Loucy (cell line): Measurements from ENCODE around the gene MACROD1.

Experiments
- H2AFZ ChIP-seq: fragments of 200-600 bp; sonication (generic); 2 replicates; pipeline ENCODE4 v1.6.0; 2016; ENCODE audit warnings: antibody characterized with exemption, mild to moderate bottlenecking, low read length, moderate library complexity
- H3F3A ChIP-seq: fragments of 200-600 bp; 2 replicates; pipeline ENCODE4 v1.6.0; 2016; ENCODE audit warnings: antibody characterized with exemption, low read depth, mild to moderate bottlenecking
- H3K27me3 ChIP-seq: fragments of 200-600 bp; sonication (generic); 2 replicates; pipeline ENCODE4 v1.6.1; 2014; ENCODE audit warnings: low read length, mild to moderate bottlenecking; ENCODE audit not compliant: insufficient read depth, poor library complexity, severe bottlenecking
- H3K36me3 ChIP-seq: fragments of 200-600 bp; sonication (generic); 2 replicates; pipeline ENCODE4 v1.6.1; 2016; ENCODE audit warnings: low read length; ENCODE audit not compliant: insufficient read depth
- H3K4me1 ChIP-seq: fragments of 200-600 bp; sonication (generic); 2 replicates; pipeline ENCODE4 v1.5.1; 2014; ENCODE audit warnings: low read length, mild to moderate bottlenecking; ENCODE audit not compliant: insufficient read depth, poor library complexity, severe bottlenecking
- H3K4me2 ChIP-seq: fragments of 200-600 bp; sonication (generic); 2 replicates; pipeline ENCODE4 v1.6.0; 2014; ENCODE audit warnings: antibody characterized with exemption, low read length, low read depth, mild to moderate bottlenecking; ENCODE audit not compliant: poor library complexity, severe bottlenecking
- H3K4me3 ChIP-seq: fragments of 200-600 bp; sonication (generic); 2 replicates; pipeline ENCODE4 v1.5.1; 2014; ENCODE audit warnings: low read length, mild to moderate bottlenecking, mixed read lengths; ENCODE audit not compliant: poor library complexity, severe bottlenecking
- H3K79me2 ChIP-seq: fragments of 200-600 bp; sonication (generic); 2 replicates; pipeline ENCODE4 v1.6.1; 2014; ENCODE audit warnings: low read length; ENCODE audit not compliant: insufficient read depth
- H3K9ac ChIP-seq: fragments of 200-600 bp; sonication (generic); 2 replicates; pipeline ENCODE4 v1.6.0; 2014; ENCODE audit warnings: mild to moderate bottlenecking, low read depth, low read length, moderate library complexity; ENCODE audit not compliant: poor library complexity, severe bottlenecking
- H3K9me2 ChIP-seq: fragments of 200-600 bp; sonication (generic); replicated peaks from 2 replicates; pipeline ENCODE4 v1.6.1; 2016; ENCODE audit warnings: low read depth, low read length, mixed read lengths
- H3K9me3 ChIP-seq: fragments of 200-600 bp; sonication (generic); 2 replicates; pipeline ENCODE4 v1.6.1; 2014; ENCODE audit warnings: mild to moderate bottlenecking, antibody characterized with exemption, low read length, low read depth; ENCODE audit not compliant: insufficient read depth
- H4K20me1 ChIP-seq: fragments of 200-600 bp; sonication (generic); 2 replicates; pipeline ENCODE4 v1.6.0; 2014; ENCODE audit warnings: antibody characterized with exemption, low read length, mild to moderate bottlenecking; ENCODE audit not compliant: insufficient read depth, poor library complexity, severe bottlenecking
- CTCF ChIP-seq: fragments of 200-600 bp; sonication (generic); conservative IDR thresholded peaks from 2 replicates; pipeline ENCODE4 v1.5.1; 2014; ENCODE audit warnings: mild to moderate bottlenecking, antibody characterized with exemption, low read length
- EZH2phosphoT487 ChIP-seq: fragments of 200-600 bp; IDR thresholded peaks from 2 replicates; pipeline ENCODE4 v1.6.1; 2018; ENCODE audit warnings: antibody characterized with exemption, mild to moderate bottlenecking, moderate library complexity, borderline replicate concordance

MACROD1 gene

GRCh38 chr11:64098318-64098831, 67.5 kb downstream of the MACROD1 start:
- H3K9me3 ChIP-seq = no peaks in the 10 kb centered on the region
- H3K4me2 ChIP-seq = no peak overlapping the region
- H3K9ac ChIP-seq = no peak overlapping the region
- H3K4me1 ChIP-seq = no peaks in the 10 kb centered on the region
- no peak overlapping the region for H3K4me3 ChIP-seq
- no peaks in the 10 kb centered on the region for H3K36me3 ChIP-seq
- H3K27me3 ChIP-seq = no peaks in the 10 kb centered on the region
- no peak overlapping the region for H2AFZ ChIP-seq
- no peaks in the 10 kb centered on the region for H3K79me2 ChIP-seq
- no peaks in the 10 kb centered on the region for H4K20me1 ChIP-seq
- TF ChIP-seq EZH2phosphoT487 = no peak
- TF ChIP-seq CTCF = no peak
- no peaks in the 10 kb centered on the region for H3K9me2 ChIP-seq
- H3F3A ChIP-seq = no peaks in the 10 kb centered on the region

DNA sequence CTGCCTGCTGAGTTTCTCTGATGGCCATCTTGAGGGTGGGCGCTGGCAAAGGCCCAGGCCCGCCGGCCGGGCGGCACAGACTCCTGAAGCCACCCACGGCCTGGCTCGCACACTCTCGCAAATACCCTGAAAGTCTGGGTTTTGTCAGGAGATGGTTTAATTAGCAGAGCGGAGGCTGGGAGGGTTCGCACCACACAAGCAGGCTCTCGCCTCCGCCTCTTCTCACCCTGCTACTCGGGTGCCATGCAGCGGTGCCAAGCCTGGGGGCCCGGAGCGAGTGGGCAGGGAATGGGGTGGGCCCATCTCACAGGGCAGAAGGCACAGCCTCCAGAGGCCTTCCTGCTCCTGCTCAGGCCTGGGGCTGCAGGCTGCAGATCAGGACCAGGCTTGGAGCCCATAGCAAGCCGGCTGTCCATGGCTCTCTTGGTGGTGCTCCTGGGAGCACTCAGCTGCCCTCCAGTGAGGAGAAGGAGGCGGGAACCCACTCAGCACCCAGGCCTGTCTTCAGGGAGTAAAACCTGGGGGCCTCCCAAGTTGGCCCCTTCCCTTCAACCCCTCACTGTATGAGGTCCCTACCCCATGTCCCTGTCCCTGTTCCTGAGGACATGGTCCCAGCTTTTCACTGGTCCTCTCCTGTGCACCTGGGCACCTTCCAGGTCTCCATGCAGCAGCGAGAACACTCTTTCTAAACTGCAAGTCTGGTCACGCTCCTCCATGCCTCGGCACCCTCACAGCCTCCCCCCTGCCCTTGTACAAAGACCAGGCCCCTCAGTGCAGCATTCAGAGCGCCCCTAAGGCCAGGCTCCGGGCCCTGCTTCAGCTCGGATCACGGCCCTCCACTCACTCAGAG, 68.2 kb downstream of the MACROD1 start:
- no peak overlapping the region for H2AFZ ChIP-seq
- no peak overlapping the region for H3K9ac ChIP-seq
- H3K79me2 ChIP-seq = no peaks in the 10 kb centered on the region
- no peaks in the 10 kb centered on the region for H4K20me1 ChIP-seq
- no peak for TF ChIP-seq EZH2phosphoT487
- no peak for TF ChIP-seq CTCF
- H3K9me3 ChIP-seq = no peaks in the 10 kb centered on the region
- H3K4me1 ChIP-seq = no peaks in the 10 kb centered on the region
- no peaks in the 10 kb centered on the region for H3K27me3 ChIP-seq
- no peaks in the 10 kb centered on the region for H3F3A ChIP-seq
- no peak overlapping the region for H3K4me2 ChIP-seq
- H3K9me2 ChIP-seq = no peaks in the 10 kb centered on the region
- no peaks in the 10 kb centered on the region for H3K36me3 ChIP-seq
- no peak overlapping the region for H3K4me3 ChIP-seq

DNA sequence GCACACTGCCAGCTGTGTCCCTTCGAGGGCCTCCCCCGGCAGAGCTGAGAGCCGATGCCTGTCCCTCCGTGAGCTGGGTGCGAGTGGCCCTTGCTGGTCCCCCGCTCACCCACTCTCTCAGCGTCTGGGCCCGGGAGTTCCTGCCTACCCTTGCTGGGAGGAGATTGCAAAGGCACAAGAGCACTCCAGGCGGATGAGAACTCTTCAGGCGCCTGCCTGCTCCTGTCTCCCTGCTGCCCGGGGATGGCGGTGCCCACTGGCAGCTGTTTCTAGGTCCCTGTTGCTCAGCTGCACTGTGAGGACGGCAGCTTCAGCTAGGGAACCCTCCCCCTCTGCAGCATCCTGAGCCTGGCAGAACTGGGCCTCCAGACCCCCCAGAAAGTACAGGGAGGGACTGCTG, 69.1 kb downstream of the MACROD1 start:
- Histone ChIP-seq H3K4me3 (no peak overlapping the region), H3K4me2 (no peak overlapping the region), H3K79me2 (no peaks in the 10 kb centered on the region), H3K9me2 (no peaks in the 10 kb centered on the region), H3K36me3 (no peaks in the 10 kb centered on the region), H3K4me1 (no peaks in the 10 kb centered on the region), H4K20me1 (no peaks in the 10 kb centered on the region), H3K9me3 (no peaks in the 10 kb centered on the region), H3K9ac (no peak overlapping the region), H3K27me3 (no peaks in the 10 kb centered on the region), H3F3A (no peaks in the 10 kb centered on the region), H2AFZ (no peak overlapping the region)
- TF ChIP-seq EZH2phosphoT487 (no peak), CTCF (no peak)
